GM18861 (cell line): ENCODE measurements around the gene CEP44.

Experiments
- ATAC-seq: cut with Tn5 transposase; IDR thresholded peaks from one replicate; pipeline ENCODE4 v1.9.1; 2021; ENCODE audit not compliant: unreplicated experiment

Gene CEP44, protein sequence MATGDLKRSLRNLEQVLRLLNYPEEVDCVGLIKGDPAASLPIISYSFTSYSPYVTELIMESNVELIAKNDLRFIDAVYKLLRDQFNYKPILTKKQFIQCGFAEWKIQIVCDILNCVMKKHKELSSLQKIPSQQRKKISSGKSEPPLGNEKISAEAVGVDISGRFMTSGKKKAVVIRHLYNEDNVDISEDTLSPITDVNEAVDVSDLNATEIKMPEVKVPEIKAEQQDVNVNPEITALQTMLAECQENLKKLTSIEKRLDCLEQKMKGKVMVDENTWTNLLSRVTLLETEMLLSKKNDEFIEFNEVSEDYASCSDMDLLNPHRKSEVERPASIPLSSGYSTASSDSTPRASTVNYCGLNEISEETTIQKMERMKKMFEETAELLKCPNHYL

DNA sequence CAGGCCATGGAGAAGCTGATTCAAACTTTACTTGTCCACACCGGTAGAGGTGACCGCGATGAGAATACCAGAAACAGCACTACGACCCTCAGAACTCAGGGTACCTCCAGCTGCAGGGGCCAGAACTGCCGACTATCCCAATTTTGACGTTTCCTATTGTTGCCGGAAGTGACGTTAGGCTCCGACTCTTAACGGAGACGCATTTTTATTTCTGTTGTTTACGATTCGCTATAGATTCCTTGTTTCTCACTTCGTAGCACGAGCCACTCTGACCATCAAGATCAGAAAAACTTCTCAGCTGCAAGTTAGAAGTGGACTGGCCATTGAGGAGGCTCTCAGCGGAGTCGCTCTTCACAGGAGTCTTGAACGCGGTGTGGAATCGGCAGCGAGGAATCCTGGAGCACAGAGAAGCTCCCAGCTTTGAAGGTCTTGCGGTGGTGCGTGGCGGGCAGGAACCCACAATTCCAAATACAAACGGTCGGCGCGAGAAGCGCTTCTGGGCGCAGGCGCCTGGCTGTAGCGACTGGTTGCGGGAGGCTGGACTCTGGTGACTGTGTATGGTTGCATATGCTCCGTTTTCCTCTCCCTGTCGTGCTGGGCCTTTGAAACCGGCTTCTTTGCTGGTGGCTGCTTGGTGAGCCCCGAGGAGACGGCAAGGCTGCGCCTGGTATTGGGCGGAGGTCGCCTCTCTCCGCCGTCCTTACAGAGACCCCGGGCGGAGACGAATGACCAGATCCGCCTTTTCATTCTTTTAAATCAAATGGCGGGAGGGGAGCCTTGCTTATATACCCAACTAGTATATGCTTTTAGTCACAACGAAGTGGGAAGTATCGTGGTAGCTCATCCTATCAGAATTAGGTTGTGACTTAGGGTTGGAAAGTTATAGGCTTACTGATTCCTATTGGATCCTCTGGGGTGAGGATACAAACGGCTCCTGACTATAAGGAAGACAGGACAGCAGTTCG lies at the start of gene CEP44, which contains the start of gene FBXO8:
TSS of gene CEP44 (plus strand) at position 405 of the 965 bp plus-strand sequence. CDS start 15,211 bp downstream, outside the sequence.
TSS of gene FBXO8 (minus strand) at position 161 of the 965 bp plus-strand sequence. CDS start 20,575 bp downstream, outside the sequence.
- peak; percentile 37 for ATAC-seq

DNA sequence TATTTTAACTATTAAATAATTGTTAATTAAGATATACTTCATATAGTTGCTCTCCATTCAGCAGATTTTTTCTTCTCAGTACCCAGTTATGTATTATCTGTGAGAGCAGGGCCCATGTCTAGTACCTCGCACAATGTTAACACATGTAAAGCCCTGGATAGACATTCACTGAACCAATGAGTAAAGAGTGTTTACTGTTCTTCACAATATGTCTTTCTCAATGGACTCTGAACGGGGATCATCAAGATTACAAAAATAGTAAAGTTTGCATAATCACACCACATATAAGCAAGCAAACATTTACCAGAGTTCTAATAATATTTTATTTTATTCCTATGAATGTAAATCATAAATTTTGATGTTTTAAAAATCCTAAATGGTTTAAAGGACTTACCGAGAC lies 47.4 kb upstream of the CEP44 start:
- ATAC-seq = no peak

DNA sequence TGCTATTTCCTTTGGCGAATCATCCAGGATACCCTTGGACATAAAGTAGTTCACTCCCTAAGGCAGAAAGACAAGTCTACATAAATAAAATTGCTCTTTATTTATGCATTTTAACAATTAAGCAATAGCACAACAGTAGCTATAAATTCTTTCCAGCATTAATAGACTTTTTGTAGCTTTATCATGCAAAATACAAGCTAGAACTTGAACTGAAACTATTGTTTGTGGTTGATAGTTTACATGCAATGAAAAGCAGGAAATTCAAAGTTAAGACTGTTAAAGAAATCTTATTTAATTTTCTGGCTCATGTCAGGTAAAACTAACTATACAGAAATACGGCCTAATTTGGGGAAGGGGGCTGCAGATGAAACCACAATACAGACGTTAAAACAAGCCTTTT lies 42.5 kb upstream of the CEP44 start:
- ATAC-seq = peak; percentile 54

DNA sequence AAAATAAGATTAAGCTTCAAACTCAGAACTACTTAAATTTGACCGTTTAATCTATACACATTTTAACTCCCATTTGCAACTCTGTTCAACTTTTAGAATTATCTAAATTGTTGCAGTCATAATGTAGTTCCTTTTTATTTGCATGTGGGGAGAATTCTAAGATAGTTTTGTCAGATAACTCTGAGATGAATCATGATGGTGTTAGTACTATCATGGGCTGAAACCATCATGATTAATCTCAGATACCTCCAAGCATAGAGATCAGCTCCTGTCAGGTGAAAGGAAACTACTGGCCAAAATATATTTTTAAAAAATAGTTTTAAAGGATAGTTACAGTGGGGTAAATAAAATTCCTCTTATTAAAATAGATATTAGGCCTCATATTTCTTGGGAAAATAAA lies 39.3 kb upstream of the CEP44 start:
- peak; percentile 70 for ATAC-seq

DNA sequence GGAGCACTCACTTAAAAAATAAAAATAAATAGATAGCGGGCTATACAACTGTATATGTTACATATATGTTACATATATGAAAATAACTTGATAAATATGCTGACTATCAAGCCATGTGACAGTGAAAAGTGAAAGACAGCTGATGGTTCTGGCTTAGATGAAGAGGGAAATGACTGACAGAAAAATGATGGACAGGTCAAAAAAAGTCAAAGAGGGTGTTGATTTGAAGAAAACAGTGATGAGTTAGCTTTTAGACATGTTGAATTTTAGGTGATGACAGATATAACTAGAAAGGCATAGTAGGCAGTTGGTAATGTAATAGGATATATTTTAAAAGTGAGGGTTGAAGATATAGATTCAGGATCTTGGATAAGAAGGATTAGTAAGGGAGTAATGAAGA lies 38.0 kb upstream of the CEP44 start:
- ATAC-seq = no peak

DNA sequence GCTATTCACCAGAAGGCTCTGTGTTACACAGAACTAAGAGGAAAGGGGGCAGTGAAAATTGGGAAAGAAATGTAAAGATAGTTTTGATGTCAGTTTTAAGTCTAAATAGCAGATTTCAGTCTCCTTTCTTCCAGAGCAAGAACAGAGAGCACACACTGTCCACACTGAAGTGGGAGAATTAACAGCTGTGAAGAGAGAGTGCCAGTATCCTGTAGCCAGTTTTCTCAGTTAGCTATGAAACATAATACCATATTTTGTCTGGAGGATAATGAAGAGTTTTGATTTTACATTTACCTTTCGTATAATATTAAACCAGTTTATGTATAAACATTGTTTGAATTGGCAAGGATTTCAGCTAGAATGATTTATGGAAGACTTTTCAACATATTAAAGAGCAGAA lies 35.3 kb upstream of the CEP44 start:
- no peak for ATAC-seq

DNA sequence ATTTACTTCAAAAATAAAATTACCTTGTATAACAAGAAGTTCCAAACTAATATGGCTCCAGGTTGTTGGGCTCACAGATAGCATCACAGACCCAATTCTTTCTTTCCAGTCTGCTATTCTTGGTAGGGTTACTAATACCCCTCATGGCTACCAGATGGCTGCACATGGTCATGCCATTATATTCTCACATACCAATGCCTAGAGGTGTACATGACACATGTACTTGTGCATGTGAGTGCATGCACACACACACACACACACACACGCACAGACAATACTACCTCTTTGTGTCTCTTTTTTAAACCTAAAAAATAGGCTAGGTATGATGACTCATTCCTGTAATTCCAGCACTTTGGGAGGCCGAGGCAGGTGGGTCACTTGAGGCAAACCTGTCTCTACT lies 31.3 kb upstream of the CEP44 start:
- ATAC-seq = no peak

DNA sequence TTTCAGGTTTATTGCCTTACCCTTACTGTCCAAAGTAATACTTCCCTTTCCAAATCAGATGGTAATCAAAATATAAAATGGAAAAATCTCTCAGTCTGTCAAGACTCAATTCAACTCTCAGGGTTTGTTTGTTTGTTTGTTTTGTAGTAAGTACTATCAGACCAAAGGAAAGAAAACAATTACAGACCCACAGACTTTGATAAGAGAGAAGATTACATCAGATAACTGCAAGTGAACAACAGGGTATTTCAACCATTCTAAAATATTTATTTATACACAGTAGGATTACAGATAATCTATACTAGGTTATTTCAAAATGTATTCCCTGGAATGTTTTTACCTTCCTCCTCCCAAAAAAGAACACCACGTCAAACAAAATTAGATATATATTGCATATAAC lies 29.1 kb upstream of the CEP44 start:
- ATAC-seq = no peak

DNA sequence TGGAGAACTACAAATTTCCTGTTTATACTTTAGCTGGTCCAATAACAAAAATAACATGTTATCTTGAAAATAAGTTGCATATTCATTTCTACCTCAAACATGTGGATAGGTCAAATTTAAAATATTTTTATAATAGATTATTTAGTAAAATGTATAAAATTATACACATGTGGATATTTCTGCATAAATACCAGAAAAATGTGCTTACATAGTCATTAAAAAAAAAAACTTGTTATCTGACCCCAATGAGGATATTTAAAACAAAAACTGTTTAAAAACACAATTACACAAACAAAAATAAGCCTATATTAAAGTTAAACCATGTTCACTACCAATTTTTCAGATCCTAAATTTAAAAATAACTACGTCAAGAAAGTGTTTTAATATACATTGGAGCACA lies 28.3 kb upstream of the CEP44 start:
- ATAC-seq = no peak

DNA sequence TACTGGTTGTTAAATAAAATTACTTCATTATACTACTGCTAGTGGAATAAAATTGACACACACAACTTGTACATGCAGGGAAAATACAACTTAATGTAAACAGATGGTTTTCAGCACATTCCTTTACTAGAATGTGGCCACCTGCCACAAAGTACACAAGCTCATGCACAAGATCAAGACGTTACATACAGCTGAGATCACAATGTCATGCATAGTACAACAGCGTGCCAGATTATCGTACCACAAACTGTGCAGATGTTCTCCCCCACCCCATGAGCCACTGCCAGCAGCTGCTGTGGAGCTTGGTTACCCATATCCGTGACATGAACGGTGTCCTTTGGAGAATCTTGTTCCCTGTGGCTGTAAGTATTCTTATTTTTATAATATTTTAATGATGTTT lies 27.9 kb upstream of the CEP44 start:
- no peak for ATAC-seq

DNA sequence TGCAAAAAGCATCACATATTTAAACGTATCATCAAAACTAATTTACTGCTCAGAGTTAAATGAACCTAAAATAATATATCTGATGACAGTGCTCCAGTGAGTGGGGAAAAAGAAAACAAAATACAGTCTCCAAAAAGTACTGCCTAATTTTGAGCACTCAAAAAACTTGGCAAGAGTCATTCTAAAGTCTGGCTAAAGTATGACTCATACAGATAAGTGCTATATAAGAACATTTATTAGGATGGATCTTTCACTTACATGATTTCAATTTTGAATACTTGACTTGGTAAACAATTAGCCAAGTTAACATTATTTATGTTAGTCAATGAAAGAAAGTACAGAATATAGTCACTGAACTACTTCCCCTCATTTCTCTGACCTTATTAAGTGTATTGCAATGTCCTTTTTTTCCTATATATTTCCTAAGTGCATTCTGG lies 27.4 kb upstream of the CEP44 start:
- no peak for ATAC-seq

DNA sequence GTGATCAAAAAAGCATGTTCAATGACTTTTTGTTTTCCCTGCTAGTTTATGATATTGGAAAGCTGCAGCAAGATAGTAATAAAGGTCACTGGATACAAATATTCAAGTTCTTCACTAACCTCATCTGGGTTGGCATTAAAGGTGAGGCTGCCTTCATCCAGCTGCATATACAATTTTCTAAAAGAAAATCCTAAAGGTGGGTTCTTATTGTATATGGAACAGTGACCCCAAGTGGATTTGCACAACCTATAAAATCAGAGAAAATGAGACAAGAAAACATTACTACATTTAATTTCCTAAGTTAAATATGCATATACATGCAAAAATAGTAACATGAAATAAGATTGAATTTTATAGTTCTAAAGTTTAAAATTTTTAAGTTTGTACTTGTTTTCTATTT lies 24.1 kb upstream of the CEP44 start:
- ATAC-seq = no peak

DNA sequence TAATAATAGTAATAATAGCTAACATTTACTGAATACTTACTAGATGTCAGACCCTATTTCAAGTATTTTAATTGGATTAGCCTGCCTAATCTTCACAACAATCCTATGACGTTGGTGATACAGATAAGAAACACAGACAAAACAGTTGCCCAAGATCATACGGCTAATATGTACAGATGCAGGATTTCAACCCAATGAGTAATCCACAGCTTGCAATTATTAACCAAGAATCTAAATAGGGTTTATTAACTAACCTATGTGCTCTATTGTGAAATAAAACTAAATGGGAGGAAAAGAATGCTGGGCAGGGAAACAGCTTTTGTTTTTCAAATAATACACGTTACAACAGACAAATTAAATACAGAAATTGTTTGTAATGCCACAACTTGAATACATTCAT lies 23.6 kb upstream of the CEP44 start:
- peak; percentile 86 for ATAC-seq

DNA sequence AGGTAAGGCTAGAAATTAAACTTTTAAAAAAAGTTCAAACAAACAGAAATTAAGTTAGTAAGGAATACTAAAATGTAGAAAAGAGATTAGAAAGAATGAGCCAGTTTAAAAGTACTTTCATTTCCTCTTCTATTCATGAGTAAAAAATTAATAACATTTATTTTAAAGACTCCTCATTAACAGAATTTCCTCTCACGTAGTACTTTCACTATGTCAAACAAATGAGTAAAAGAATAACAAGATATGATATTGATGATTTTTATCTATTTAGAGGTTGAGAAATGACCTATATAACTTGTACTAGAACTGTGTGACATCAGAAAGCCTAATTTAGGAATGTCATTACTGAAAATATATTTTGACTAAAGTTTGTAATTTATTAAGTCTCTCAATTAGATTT lies 22.3 kb upstream of the CEP44 start:
- peak; percentile 49 for ATAC-seq

DNA sequence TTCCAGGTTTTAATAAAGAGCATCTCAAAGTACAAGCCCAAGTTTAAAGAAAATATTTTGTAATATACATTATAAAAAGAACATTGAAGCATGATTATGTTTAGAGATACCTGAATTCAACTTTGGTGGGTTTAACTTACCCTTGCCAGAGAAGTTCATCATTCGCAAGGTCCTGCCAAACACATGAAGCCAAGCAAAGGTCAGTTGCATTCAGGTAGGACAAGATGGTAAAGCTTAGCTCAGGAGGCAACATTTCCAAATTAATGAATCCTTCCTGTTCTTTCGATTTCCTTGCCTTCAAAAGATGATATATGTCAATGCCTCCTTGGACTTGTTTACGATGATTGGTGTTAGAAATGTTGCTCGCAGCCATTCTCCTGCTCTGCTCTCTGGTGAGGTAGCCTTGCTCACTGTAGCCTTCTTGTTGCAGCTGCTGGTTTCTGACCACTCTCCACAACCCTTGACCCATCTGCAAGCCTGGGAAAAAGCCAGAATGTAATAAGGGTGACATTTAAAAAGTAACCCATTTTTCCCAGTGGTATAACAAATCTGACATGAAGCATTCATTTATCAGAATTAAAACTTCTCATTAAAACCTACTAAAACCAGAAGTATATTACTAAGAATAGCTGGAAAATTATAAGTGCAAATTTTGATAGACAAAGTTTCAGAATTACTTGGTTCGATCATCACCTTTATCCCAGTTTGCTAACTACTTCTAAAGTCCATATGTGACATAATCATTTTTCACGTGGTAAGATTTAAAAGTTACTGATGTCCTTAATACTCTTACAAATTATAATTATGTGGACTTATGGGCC lies 20.9 kb upstream of the CEP44 start:
- no peak for ATAC-seq

DNA sequence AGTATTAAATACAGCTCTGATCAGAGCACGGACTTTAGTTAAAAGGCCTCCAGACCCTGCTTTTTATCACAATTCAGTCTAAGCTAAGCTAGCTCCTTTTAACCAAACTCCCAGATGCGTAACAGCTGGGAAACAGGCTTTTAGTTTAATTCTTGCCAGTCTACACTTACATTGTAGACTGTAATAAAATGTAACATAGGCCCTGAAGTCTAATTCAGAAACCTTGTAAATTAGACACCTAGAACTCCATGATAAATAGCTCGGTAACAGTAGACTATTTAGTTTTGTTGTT lies 20.3 kb upstream of the CEP44 start:
- ATAC-seq = no peak

DNA sequence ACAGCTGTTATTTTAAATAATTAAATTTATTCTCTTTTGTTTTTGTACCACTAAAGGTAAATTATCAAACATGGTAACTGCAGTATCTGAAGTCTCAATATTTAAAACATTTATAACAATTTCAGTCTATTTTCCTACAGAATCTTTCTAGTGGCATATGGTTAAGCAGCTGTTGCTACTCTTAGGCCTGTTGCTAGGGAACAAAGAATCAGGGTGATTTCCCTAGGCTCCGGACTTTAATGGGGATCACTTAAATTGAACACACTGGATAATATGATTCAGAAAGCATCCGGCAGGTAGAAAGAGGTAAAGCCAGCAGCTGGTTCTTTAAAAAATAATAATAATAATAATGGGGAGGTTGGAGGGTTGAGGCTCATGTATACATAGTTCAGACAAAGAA lies 17.8 kb upstream of the CEP44 start:
- ATAC-seq = no peak

DNA sequence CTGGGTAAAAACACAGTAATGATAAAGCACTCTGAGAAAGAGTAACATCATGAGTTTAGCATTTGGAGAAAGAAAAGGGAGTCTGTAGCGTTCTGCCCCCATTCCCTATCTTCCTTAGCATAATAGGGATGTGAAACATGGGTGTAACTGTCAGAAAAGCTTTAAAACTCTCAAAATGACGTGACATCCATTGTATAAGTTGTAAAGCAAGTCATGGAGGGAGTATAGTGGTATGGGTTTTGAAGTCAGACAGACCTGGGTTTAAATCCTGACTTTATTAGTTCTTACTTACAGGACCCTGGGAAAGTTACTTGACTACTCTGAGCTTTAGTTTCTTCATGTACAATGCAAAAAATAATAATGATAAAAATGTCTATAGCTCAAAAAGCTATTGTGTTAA lies 17.3 kb upstream of the CEP44 start:
- no peak for ATAC-seq

DNA sequence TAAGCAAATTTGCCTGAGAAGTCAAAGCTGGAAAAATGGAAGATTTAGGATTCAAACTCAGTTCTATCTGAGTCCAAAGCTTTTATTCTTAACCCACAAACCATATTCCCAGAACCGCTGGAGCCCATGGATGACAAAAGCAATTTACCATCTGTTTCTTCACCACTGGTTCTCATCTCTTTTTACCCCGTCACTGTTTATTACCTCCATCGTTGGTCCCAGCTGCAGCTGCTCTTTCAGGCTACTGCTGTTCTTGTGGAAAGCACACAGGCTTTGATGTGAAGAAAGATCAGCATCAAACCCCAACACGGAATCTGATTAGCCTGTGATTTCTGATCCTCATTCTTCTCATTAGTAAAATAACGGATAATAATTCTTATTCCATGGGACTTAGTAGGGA lies 9.8 kb upstream of the CEP44 start:
- ATAC-seq = no peak

DNA sequence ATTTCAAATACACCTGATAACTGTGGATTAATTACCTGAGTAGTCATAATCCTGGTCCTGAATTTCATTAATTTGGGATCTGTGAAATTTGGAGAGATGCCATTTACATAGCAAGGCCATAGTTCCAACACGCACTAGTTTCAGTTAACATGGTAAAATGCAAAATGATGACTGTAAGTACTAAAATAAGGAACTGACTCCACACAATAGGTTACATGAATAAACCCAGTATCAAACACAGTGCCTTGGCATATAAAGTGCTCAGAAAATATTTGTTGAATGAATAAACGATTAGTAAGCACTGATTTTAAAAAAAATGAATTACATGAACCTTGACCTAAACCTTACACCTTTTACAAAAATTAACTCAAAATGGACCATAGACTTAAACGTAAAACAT lies 9.3 kb upstream of the CEP44 start:
- no peak for ATAC-seq

DNA sequence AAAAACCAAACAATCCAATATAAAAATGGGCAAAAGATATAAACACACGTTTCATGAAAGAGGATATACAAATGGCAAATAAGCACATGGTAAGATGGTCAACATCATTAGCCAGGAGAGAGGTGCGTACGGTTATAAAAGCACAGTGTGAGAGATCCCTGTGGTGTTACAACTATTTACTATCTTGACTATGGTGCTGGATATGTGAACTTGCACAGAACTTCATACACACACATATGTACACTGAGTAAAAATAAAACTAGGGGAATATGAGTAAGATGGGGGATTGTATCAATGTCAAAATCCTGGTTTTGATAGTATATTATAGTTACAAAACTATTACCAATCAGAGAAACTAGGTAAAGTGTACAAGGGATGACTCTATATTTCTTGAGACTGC lies 8.6 kb upstream of the CEP44 start:
- no peak for ATAC-seq
